ENCODE measurements around the gene KLF11. TPM values are rescaled to one million over a fixed set of nuclear protein-coding genes. Genes with fewer than 3 reads are reported as not detected.
A peak's percentile ranks its signal among the peaks of the same experiment; 100 is the strongest.

The KLF11 gene
- total and polyA plus RNA-seq, 10 donors, result 5.4 to 46.1 (median 30.1) TPM

DNA sequence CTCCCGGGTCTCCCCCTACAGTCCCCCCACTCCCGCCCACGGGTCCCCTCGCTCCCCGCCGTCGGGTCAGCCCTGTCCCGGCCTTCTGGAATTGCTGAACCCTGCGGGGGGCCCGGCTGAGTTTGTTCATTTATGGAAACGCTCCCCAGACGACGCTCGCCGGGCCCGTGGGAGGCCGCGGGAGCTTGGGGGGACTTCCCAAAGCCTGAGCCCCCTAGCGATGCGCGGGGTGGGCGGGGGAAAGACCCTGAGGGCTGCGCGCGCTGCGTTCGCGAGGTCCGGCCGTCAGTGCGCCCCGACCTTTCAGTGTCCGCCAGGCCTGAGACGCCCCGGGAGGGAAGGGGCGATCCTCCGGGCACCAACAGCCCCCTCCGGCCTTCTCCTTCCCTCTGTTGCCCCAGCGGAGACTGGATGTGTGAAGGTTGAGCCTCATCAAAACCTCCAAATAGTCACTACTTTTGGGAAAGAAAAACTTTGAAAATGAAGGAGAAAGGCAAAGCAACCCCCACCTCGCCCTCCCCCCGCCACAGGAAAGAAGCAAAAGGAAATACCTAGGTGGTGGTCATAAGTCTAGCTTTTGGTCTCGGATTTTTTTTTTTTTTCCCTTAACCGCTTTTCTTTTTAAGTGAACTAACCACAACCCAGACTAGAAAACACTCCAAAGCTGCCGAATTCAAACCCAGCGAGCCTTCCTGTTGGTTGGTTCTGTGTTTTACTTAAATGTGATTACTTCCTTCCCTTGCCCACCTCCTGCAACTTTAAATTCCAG lies 37.4 kb downstream of the KLF11 start:
- intact Hi-C loops (cut with DNase I; ENCODE audit: low total_unique reads), result no loop called here
- peak overlapping the region in 7 of 8 donors; percentile 28 to 66 (median 40) for H3K4me3 ChIP-seq
- WGBS, 5 donors, result 1 to 5% (median 2%) methylated on average over 31 to 45 of the region's 45 CpGs
- peaks cover 4 to 100% (median 68%) of the 10 kb centered on the region in 7 donors for H3K27me3 ChIP-seq (replicated peaks in 1 of 7)
- peaks cover 5 to 31% (median 21%) of the 10 kb centered on the region in 6 donors for H3K4me1 ChIP-seq
- DNase-seq, result no peak
- no peaks in the 10 kb centered on the region for H3K36me3 ChIP-seq
- H3K9me3 ChIP-seq, result no peaks in the 10 kb centered on the region
- TF ChIP-seq POLR2A (IDR thresholded peaks at IDR 0.05), result no peak
- no peak for TF ChIP-seq POLR2AphosphoS5 (IDR thresholded peaks at IDR 0.05)
- TF ChIP-seq, protein P1, sequence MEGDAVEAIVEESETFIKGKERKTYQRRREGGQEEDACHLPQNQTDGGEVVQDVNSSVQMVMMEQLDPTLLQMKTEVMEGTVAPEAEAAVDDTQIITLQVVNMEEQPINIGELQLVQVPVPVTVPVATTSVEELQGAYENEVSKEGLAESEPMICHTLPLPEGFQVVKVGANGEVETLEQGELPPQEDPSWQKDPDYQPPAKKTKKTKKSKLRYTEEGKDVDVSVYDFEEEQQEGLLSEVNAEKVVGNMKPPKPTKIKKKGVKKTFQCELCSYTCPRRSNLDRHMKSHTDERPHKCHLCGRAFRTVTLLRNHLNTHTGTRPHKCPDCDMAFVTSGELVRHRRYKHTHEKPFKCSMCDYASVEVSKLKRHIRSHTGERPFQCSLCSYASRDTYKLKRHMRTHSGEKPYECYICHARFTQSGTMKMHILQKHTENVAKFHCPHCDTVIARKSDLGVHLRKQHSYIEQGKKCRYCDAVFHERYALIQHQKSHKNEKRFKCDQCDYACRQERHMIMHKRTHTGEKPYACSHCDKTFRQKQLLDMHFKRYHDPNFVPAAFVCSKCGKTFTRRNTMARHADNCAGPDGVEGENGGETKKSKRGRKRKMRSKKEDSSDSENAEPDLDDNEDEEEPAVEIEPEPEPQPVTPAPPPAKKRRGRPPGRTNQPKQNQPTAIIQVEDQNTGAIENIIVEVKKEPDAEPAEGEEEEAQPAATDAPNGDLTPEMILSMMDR (IDR thresholded peaks at IDR 0.05 in 8 of 11, conservative IDR thresholded peaks at IDR 0.05 in 3 of 11), result no peak
- peak overlapping the region in 4 of 8 donors; percentile 18 to 75 (median 51) for H3K27ac ChIP-seq

DNA sequence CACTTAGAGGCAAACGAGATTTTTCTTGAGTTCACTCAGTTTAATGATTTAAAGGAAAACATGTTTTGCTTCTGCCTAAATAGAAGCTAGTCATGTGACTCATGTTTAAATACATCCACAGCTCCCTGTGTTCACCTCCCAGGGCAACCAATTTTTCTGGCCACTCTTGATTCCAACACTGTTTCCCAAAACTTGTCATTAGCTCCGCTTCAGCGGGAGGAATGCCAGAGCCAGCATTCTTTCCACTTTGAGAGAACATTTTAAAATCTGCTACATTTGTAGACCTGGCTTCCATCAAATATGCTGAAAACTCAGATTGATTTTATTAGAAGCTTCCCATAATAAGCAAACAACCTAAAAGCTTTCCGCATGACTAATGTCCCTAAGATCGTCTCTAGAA lies 39.7 kb downstream of the KLF11 start:
- WGBS, 5 donors, result 66 to 79% (median 74%) methylated on average over 5 of the region's 5 CpGs
- H3K4me3 ChIP-seq, result no peak overlapping the region
- DNase-seq, result no peak
- no peaks in the 10 kb centered on the region for H3K9me3 ChIP-seq
- peaks cover 5 to 31% (median 21%) of the 10 kb centered on the region in 6 donors for H3K4me1 ChIP-seq
- no peak overlapping the region for H3K27ac ChIP-seq
- no peak for TF ChIP-seq POLR2A (IDR thresholded peaks at IDR 0.05)
- no peak for TF ChIP-seq POLR2AphosphoS5 (IDR thresholded peaks at IDR 0.05)
- TF ChIP-seq, protein P1 (IDR thresholded peaks at IDR 0.05 in 8 of 11, conservative IDR thresholded peaks at IDR 0.05 in 3 of 11), result no peak
- no peaks in the 10 kb centered on the region for H3K36me3 ChIP-seq
- peaks cover 4 to 80% (median 62%) of the 10 kb centered on the region in 7 donors for H3K27me3 ChIP-seq (replicated peaks in 1 of 7)
- intact Hi-C loops (cut with DNase I; ENCODE audit: low total_unique reads), result no loop called here

DNA sequence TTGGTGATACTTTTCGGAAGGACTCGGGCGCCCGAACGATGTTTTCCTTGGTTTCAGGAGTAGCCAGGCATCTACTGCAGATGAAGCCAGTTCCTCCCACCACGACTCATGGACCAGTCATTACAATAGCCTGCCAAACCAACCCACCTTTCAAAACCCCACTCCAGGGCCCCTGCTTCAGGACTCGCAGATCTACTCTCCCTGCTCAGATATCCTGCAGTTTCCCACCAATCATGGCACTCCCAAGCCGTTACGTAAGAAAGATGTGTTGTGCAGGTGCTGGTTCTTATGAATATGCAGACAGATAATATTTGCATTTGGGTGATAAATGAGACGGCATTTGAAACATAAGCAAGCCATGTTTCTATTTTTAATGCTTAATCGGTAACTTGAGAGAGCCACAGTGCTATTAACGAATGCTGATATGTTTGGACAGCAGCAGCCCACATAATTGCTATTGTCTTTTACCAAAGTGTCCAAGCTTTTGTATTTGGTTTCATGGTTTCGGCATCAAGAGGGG lies 40.4 kb downstream of the KLF11 start:
- no peak overlapping the region for H3K27ac ChIP-seq
- TF ChIP-seq POLR2A (IDR thresholded peaks at IDR 0.05), result no peak
- intact Hi-C loops (cut with DNase I; ENCODE audit: low total_unique reads), result no loop called here
- 68 to 81% (median 72%) methylated on average over 13 of the region's 13 CpGs for WGBS, 5 donors
- no peak for DNase-seq
- peaks cover 4 to 25% (median 21%) of the 10 kb centered on the region in 6 donors for H3K4me1 ChIP-seq
- H3K27me3 ChIP-seq (replicated peaks in 1 of 7), result peaks cover 4 to 73% (median 55%) of the 10 kb centered on the region in 7 donors
- H3K36me3 ChIP-seq, result no peaks in the 10 kb centered on the region
- no peak overlapping the region for H3K4me3 ChIP-seq
- H3K9me3 ChIP-seq, result no peaks in the 10 kb centered on the region

DNA sequence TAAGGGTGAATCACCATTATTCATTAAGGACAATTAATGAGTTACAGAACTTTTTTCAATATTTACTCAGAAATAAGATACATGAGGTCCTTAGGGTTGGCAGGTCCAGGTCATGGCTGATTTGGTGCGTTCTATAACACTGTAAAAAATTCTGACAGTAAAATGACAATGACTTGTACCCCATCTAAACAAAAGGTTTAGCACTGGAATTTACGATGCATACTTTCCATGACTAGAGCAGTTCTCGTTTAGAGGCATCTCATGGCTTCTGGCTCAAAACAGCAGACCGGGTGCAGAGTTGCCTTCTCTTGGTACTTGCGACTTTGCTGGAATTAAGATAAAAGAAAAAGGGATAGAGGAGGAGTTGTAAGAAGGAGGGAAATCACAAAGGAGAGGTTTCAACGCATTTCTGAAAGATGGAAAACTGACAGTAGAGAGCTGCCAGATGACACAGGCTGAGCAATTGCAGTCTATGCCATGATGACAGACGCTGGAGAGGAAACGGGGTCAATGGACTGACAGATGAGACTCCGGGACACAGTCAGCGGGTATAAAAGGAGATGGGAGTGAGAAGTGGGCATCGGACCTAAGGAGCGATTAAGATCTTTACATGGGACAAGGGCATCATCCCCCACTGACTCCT lies 41.0 kb downstream of the KLF11 start:
- Histone ChIP-seq H3K4me1 (peaks cover 0 to 19% (median 16%) of the 10 kb centered on the region in 6 donors), H3K27ac (no peak overlapping the region), H3K9me3 (no peaks in the 10 kb centered on the region), H3K36me3 (no peaks in the 10 kb centered on the region), H3K4me3 (no peak overlapping the region), H3K27me3 (replicated peaks in 1 of 7) (peaks cover 4 to 69% (median 49%) of the 10 kb centered on the region in 7 donors)
- intact Hi-C loops (cut with DNase I; ENCODE audit: low total_unique reads), result no loop called here
- TF ChIP-seq, protein P1 (IDR thresholded peaks at IDR 0.05 in 8 of 11, conservative IDR thresholded peaks at IDR 0.05 in 3 of 11), result no peak
- TF ChIP-seq POLR2AphosphoS5 (IDR thresholded peaks at IDR 0.05) (no peak), POLR2A (IDR thresholded peaks at IDR 0.05) (no peak)
- no peak for DNase-seq
- WGBS, 5 donors, result 74 to 81% (median 76%) methylated on average over 12 of the region's 12 CpGs
